HEK293T (cell line): ENCODE results near the gene JAZF1.

Source experiments
- BHLHE40 ChIP-seq: fragments of 450-650 bp; IDR thresholded peaks from 2 replicates; pipeline ENCODE4 v1.6.1; 2016; ENCODE audit warnings: mild to moderate bottlenecking, moderate library complexity, borderline replicate concordance
- ELF4 ChIP-seq: fragments of 450-650 bp; IDR thresholded peaks from 2 replicates; pipeline ENCODE4 v1.6.1; 2017; ENCODE audit warnings: antibody characterized with exemption
- HDGF ChIP-seq: fragments of 450-650 bp; IDR thresholded peaks from 2 replicates; pipeline ENCODE4 v1.6.1; 2017; ENCODE audit warnings: antibody characterized with exemption, borderline replicate concordance
- SP1 ChIP-seq: fragments of 450-650 bp; IDR thresholded peaks from 2 replicates; pipeline ENCODE4 v1.6.1; 2017
- SUZ12 ChIP-seq: fragments of 450-650 bp; IDR thresholded peaks from 2 replicates; pipeline ENCODE4 v1.6.1; 2016; ENCODE audit warnings: mild to moderate bottlenecking
- TARDBP ChIP-seq: fragments of 450-650 bp; IDR thresholded peaks from 2 replicates; pipeline ENCODE4 v1.6.1; 2016
- ZNF384 ChIP-seq: fragments of 450-650 bp; IDR thresholded peaks from 2 replicates; pipeline ENCODE4 v1.6.1; 2016

- TF ChIP-seq BHLHE40 = no peak
- no peak for TF ChIP-seq HDGF
- no peak for TF ChIP-seq TARDBP
- no peak for TF ChIP-seq ELF4
- TF ChIP-seq SUZ12 = no peak
- TF ChIP-seq ZNF384 = no peak
- no peak for TF ChIP-seq SP1
Measured at GRCh38 chr7:27992755-27993493, 187.7 kb downstream of the JAZF1 start.
